H1 (cell line): ENCODE measurements around the gene ATP6V1G1. TPM values are rescaled to one million over a fixed set of nuclear protein-coding genes. Genes with fewer than 3 reads are reported as not detected.

Experiments
- CTCF ChIA-PET: fragments of 300-600 bp; sonication (Branson Sonifier 250); formaldehyde crosslinking; loops from one replicate; lab custom pipeline; 2021; ENCODE audit not compliant: partially characterized antibody; lab: Charles Lee
- POLR2A ChIA-PET: fragments of 300-600 bp; sonication (Branson Sonifier 250); formaldehyde crosslinking; loops from one replicate; lab custom pipeline; 2021; ENCODE audit warnings: inconsistent platforms; ENCODE audit not compliant: partially characterized antibody; lab: Charles Lee
- DNase-seq, 2 experiments: peaks; one replicate each; pipeline versions ENCODE4 v3.0.0 to v3.0.0-alpha.2; 2010 to 2022; ENCODE audit warnings: low spot score in 2 of 2, low read depth in 1 of 2, mixed read lengths in 1 of 2
- FAIRE-seq: peaks from 2 replicates; lab custom pipeline; 2011; peaks lifted over from hg19 to GRCh38; lab: Jason Lieb, UNC
- H2AFZ ChIP-seq: 2 replicates; pipeline ENCODE4 v1.8.1; 2012; ENCODE audit warnings: low read length, inconsistent platforms
- H2AK5ac ChIP-seq: 2 replicates; pipeline ENCODE4 v1.6.1; 2013; ENCODE audit warnings: low read depth, low read length
- H2BK120ac ChIP-seq: replicated peaks from 2 replicates; pipeline ENCODE3; 2013; ENCODE audit warnings: low read depth, low read length, inconsistent platforms
- H2BK12ac ChIP-seq: 2 replicates; pipeline ENCODE4 v1.6.1; 2013; ENCODE audit warnings: low read depth, low read length
- H2BK15ac ChIP-seq: 2 replicates; pipeline ENCODE4 v1.6.1; 2013; ENCODE audit warnings: low read length
- H2BK20ac ChIP-seq: 2 replicates; pipeline ENCODE4 v1.6.1; 2013; ENCODE audit warnings: low read length
- H2BK5ac ChIP-seq: 2 replicates; pipeline ENCODE4 v1.6.1; 2013; ENCODE audit warnings: low read depth, low read length
- H3K14ac ChIP-seq: 2 replicates; pipeline ENCODE4 v1.6.1; 2013; ENCODE audit warnings: inconsistent platforms; ENCODE audit not compliant: insufficient read length
- H3K18ac ChIP-seq: 2 replicates; pipeline ENCODE4 v1.6.1; 2013; ENCODE audit warnings: low read length; ENCODE audit errors: extremely low read depth
- H3K23ac ChIP-seq: 2 replicates; pipeline ENCODE4 v1.6.1; 2013; ENCODE audit warnings: inconsistent platforms; ENCODE audit not compliant: insufficient read length
- H3K23me2 ChIP-seq: 2 replicates; pipeline ENCODE4 v1.6.1; 2013; ENCODE audit warnings: low read depth, low read length
- H3K27ac ChIP-seq: 2 replicates; pipeline ENCODE4 v1.6.1; 2011; ENCODE audit warnings: low read depth, low read length, inconsistent platforms
- H3K27me3 ChIP-seq, 4 experiments: replicated peaks in 1 of 4; 1 replicate in 1 of 4; 2 replicates in 3 of 4; pipeline versions ENCODE4 v1.6.1 to v1.8.1; 2011 to 2013; ENCODE audit warnings: low read length in 3 of 4, mild to moderate bottlenecking in 3 of 4, inconsistent platforms in 2 of 4, mixed read lengths in 2 of 4, moderate library complexity in 1 of 4; ENCODE audit not compliant: control insufficient read depth in 3 of 4, insufficient read depth in 3 of 4; ENCODE audit errors: extremely low read depth in 1 of 4
- H3K36me3 ChIP-seq, 4 experiments: 2 replicates each; pipeline versions ENCODE4 v1.6.1 to v1.8.1; 2011 to 2013; ENCODE audit warnings: mild to moderate bottlenecking in 4 of 4, low read length in 3 of 4, moderate library complexity in 2 of 4, control low read depth in 1 of 4, inconsistent platforms in 1 of 4; ENCODE audit not compliant: insufficient read depth in 4 of 4, control insufficient read depth in 2 of 4
- H3K4ac ChIP-seq: replicated peaks from 2 replicates; pipeline ENCODE3; 2013; ENCODE audit warnings: low read length, low read depth, mixed read lengths, inconsistent platforms; ENCODE audit not compliant: insufficient read length
- H3K4me1 ChIP-seq, 4 experiments: replicated peaks in 1 of 4; 1 replicate in 1 of 4; 2 replicates in 3 of 4; pipeline versions ENCODE4 v1.6.1 to v1.8.1; 2011 to 2013; ENCODE audit warnings: low read length in 3 of 4, inconsistent platforms in 2 of 4, mixed read lengths in 1 of 4; ENCODE audit not compliant: insufficient read depth in 4 of 4, control insufficient read depth in 3 of 4
- H3K4me2 ChIP-seq, 2 experiments: 2 replicates each; pipeline versions ENCODE4 v1.6.1 to v1.8.1; 2011 to 2013; ENCODE audit warnings: low read depth in 2 of 2, low read length in 2 of 2, control low read depth in 1 of 2, inconsistent platforms in 1 of 2, mild to moderate bottlenecking in 1 of 2; ENCODE audit not compliant: insufficient read depth in 1 of 2
- H3K4me3 ChIP-seq, 4 experiments: fragments of 200-600, 300-600 bp in 1 of 4; sonication (generic), shearing (Covaris generic), sonication (Bioruptor Twin) in 1 of 4; 2 replicates each; pipeline versions ENCODE4 v1.5.1 to v1.8.1; 2011 to 2016; ENCODE audit warnings: low read length in 4 of 4, low read depth in 3 of 4, control low read depth in 2 of 4, inconsistent platforms in 2 of 4, mild to moderate bottlenecking in 2 of 4, mixed read lengths in 1 of 4, moderate library complexity in 1 of 4; ENCODE audit not compliant: insufficient read depth in 2 of 4; ENCODE audit errors: extremely low read depth in 1 of 4
- H3K56ac ChIP-seq: replicated peaks from 2 replicates; pipeline ENCODE3; 2013; ENCODE audit warnings: low read depth, mild to moderate bottlenecking, mixed read lengths, low read length, inconsistent platforms; ENCODE audit not compliant: insufficient read length
- H3K79me1 ChIP-seq: 2 replicates; pipeline ENCODE4 v1.6.1; 2013; ENCODE audit warnings: low read depth, low read length, control low read depth
- H3K79me2 ChIP-seq, 2 experiments: 2 replicates each; pipeline versions ENCODE4 v1.6.1 to v1.8.1; 2012 to 2013; ENCODE audit warnings: low read length in 2 of 2, mild to moderate bottlenecking in 2 of 2, inconsistent platforms in 1 of 2; ENCODE audit not compliant: insufficient read depth in 2 of 2, control insufficient read depth in 1 of 2
- H3K9ac ChIP-seq, 4 experiments: replicated peaks in 1 of 4; 1 replicate in 1 of 4; 2 replicates in 3 of 4; pipeline versions ENCODE4 v1.6.1 to v1.8.1; 2011 to 2013; ENCODE audit warnings: low read depth in 3 of 4, low read length in 3 of 4, control low read depth in 2 of 4, mild to moderate bottlenecking in 2 of 4, moderate library complexity in 2 of 4, inconsistent platforms in 1 of 4; ENCODE audit errors: extremely low read depth in 1 of 4
- H3K9me3 ChIP-seq, 2 experiments: 2 replicates each; pipeline versions ENCODE4 v1.6.1 to v1.8.1; 2012 to 2013; ENCODE audit warnings: mild to moderate bottlenecking in 2 of 2, moderate library complexity in 2 of 2, control low read depth in 1 of 2, inconsistent platforms in 1 of 2, low read depth in 1 of 2, low read length in 1 of 2, mixed read lengths in 1 of 2; ENCODE audit not compliant: insufficient read depth in 2 of 2
- H4K20me1 ChIP-seq, 2 experiments: replicated peaks in 1 of 2; 2 replicates each; pipeline versions ENCODE3 to v1.8.1; 2011 to 2013; ENCODE audit warnings: inconsistent platforms in 2 of 2, low read length in 2 of 2, mild to moderate bottlenecking in 1 of 2; ENCODE audit not compliant: insufficient read depth in 2 of 2, control insufficient read depth in 1 of 2
- H4K5ac ChIP-seq: 2 replicates; pipeline ENCODE4 v1.6.1; 2013; ENCODE audit warnings: low read length, low read depth, mixed read lengths, inconsistent platforms; ENCODE audit not compliant: insufficient read length
- H4K8ac ChIP-seq: 2 replicates; pipeline ENCODE4 v1.8.0; 2013; ENCODE audit warnings: mild to moderate bottlenecking, moderate library complexity, low read length, inconsistent platforms; ENCODE audit not compliant: insufficient read depth; ENCODE audit errors: extremely low read depth
- H4K91ac ChIP-seq: replicated peaks from 2 replicates; pipeline ENCODE3; 2013; ENCODE audit warnings: low read length, mixed read lengths, inconsistent platforms; ENCODE audit not compliant: insufficient read length
- BRCA1 ChIP-seq: IDR thresholded peaks from 2 replicates; pipeline ENCODE4 v1.6.1; 2012; ENCODE audit warnings: low read depth, low read length, improper control_type of control experiment
- CBX5 ChIP-seq: fragments of 300-800, 300-1000 bp; sonication (generic); IDR thresholded peaks from 2 replicates; pipeline ENCODE4 v1.7.1; 2016; ENCODE audit warnings: antibody characterized with exemption, low read length, low read depth
- CBX8 ChIP-seq: fragments of 300-800, 300-1000 bp; sonication (generic); IDR thresholded peaks from 2 replicates; pipeline ENCODE4 v1.7.1; 2016; ENCODE audit warnings: low read depth, low read length, borderline replicate concordance
- CHD2 ChIP-seq: IDR thresholded peaks from 2 replicates; pipeline ENCODE4 v1.6.1; 2012; ENCODE audit warnings: low read length, improper control_type of control experiment
- EZH2 ChIP-seq: fragments of 200-600 bp; sonication (generic); IDR thresholded peaks from 2 replicates; pipeline ENCODE4 v1.7.1; 2012; ENCODE audit warnings: low read depth, mild to moderate bottlenecking, moderate library complexity, low read length, inconsistent platforms; ENCODE audit not compliant: severe bottlenecking
- FOSL1 ChIP-seq: IDR thresholded peaks from 2 replicates; pipeline ENCODE4 v1.6.1; 2011; ENCODE audit warnings: mild to moderate bottlenecking, low read depth, low read length, moderate library complexity; ENCODE audit not compliant: insufficient read depth
- RBBP5 ChIP-seq: IDR thresholded peaks from 2 replicates; pipeline ENCODE4 v1.7.1; 2012; ENCODE audit warnings: low read depth, mild to moderate bottlenecking, inconsistent platforms, low read length, moderate library complexity, borderline replicate concordance
- RNF2 ChIP-seq: fragments of 200-900, 300-1000 bp; sonication (generic); IDR thresholded peaks from 2 replicates; pipeline ENCODE4 v1.7.1; 2016; ENCODE audit warnings: borderline replicate concordance, low read depth, mild to moderate bottlenecking, antibody characterized with exemption, low read length; ENCODE audit not compliant: poor library complexity, severe bottlenecking; ENCODE audit errors: missing control alignments
- SAP30 ChIP-seq: fragments of 300-600 bp; sonication (generic); IDR thresholded peaks from 2 replicates; pipeline ENCODE4 v1.7.1; 2012; ENCODE audit warnings: low read length, moderate library complexity, mild to moderate bottlenecking, inconsistent platforms; ENCODE audit not compliant: insufficient read depth, insufficient replicate concordance
- SIRT6 ChIP-seq: IDR thresholded peaks from one replicate; pipeline ENCODE4 v1.7.1; 2012; ENCODE audit warnings: low read length, inconsistent platforms
- SIX5 ChIP-seq: IDR thresholded peaks from 2 replicates; pipeline ENCODE4 v1.6.1; 2011; ENCODE audit warnings: mild to moderate bottlenecking, low read depth, low read length
- SP1 ChIP-seq: IDR thresholded peaks from 2 replicates; pipeline ENCODE4 v1.6.1; 2011; ENCODE audit warnings: low read depth, low read length
- TCF12 ChIP-seq: IDR thresholded peaks from 2 replicates; pipeline ENCODE4 v1.6.1; 2011; ENCODE audit warnings: low read depth, mild to moderate bottlenecking, low read length
- WGBS, 2 experiments: shearing (Covaris generic) in 1 of 2; methylation state at CpG; one replicate each; pipeline versions ENCODE4 v1.1.6 to v1.1.7; 2013 to 2015; ENCODE audit warnings: low lambda C conversion rate in 2 of 2, mixed read lengths in 2 of 2, inconsistent platforms in 1 of 2, low coverage in 1 of 2, missing lambda C conversion rate in 1 of 2; ENCODE audit not compliant: insufficient replicate concordance in 2 of 2, insufficient coverage in 1 of 2, insufficient read length in 1 of 2; ENCODE audit errors: extremely low coverage in 1 of 2, missing lambda C conversion rate in 1 of 2; 5-methylcytosine and 5-hydroxymethylcytosine counted together
- polyA plus RNA-seq, 7 experiments: library from polyadenylated mRNA; depleted of rRNA in 3 of 7; stranded (reverse) in 5 of 7; unstranded in 2 of 7; fragments of >200 nt in 5 of 7; fragments of 200-250 nt in 2 of 7; gene quantifications; 1 replicate in 5 of 7; 2 replicates in 1 of 7; 4 replicates in 1 of 7; pipeline versions ENCODE4 v1.2.1 to v1.2.3, GENCODE V29; 2011 to 2013; ENCODE audit warnings: missing spikeins in 2 of 7, mixed read lengths in 2 of 7
- total RNA-seq: library from RNA; stranded (reverse); fragmentation: NEBNext Ultra II Directional; extraction: Animal tissue kit (Norgen Biotek cat#: 25700); gene quantifications from 2 replicates; pipeline ENCODE4 v1.2.1, GENCODE V29; 2021

Gene ATP6V1G1
- total and polyA plus RNA-seq, 2 of the 8 experiments (the other 6 are each of a cell fraction or from before 2014, with no cell fraction given): 112 to 124 TPM

DNA sequence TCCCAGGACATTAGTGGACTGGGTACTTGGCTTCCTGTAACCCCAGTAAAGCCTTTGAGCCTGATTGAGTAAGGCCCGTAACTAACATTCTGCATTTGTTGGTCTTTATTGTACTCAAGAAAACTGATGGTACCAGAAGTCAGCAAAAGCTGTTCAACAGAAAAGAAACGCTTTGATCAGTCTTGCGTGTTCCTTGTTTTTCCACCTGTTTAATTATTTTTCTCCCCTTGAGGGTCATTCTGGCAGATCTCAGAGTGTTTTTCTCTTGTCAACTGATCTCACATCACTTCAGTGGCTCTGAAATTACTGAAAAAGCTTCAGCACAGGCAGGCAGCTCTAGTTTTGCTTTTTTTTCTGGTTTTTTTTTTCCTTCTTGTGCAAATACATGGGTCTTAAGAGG lies 17.4 kb downstream of the ATP6V1G1 start:
- Histone ChIP-seq H3K27me3 (no peaks in the 10 kb centered on the region; a peak in 1 of 7 replicates), H4K5ac (no peak overlapping the region), H3K4me1 (no peaks in the 10 kb centered on the region), H2AK5ac (no peak overlapping the region), H4K20me1 (no peaks in the 10 kb centered on the region), H2AFZ (no peak overlapping the region), H3K18ac (no peak overlapping the region), H4K8ac (no peak overlapping the region), H3K23ac (no peak overlapping the region), H2BK120ac (no peak overlapping the region), H3K23me2 (no peaks in the 10 kb centered on the region), H3K56ac (no peak overlapping the region), H2BK5ac (no peak overlapping the region), H2BK12ac (no peak overlapping the region), H3K27ac (no peak overlapping the region), H4K91ac (no peak overlapping the region), H3K79me2 (no peaks in the 10 kb centered on the region), H3K9me3 (peaks cover 3 to 9% of the 10 kb centered on the region in 2 experiments; a peak in 3 of 4 replicates), H3K4me2 (no peak overlapping the region), H3K14ac (no peak overlapping the region), H2BK15ac (no peak overlapping the region), H2BK20ac (no peak overlapping the region), H3K9ac (no peak overlapping the region), H3K4ac (no peak overlapping the region), H3K36me3 (peaks cover 0 to 6% (median 0%) of the 10 kb centered on the region in 4 experiments; a peak in 2 of 8 replicates), H3K79me1 (no peaks in the 10 kb centered on the region), H3K4me3 (no peak overlapping the region)
- 90% methylated on average over 3 of the region's 3 CpGs; no CpG with 5 or more reads in 1 of the 2 experiments for WGBS, 2 experiments
- FAIRE-seq: no peak
- POLR2A ChIA-PET: interaction anchor here (2.1 to 16.2 kb wide), 2 partner anchors 10 to 16 kb away, joined by 8 to 218 read pairs; partner anchors contain the start of gene ATP6V1G1
- no peak for DNase-seq
- CTCF ChIA-PET: interaction anchor here (0.7 to 3.1 kb wide), 6 partner anchors 10 to 170 kb away, joined by 3 to 14 read pairs (median 4); no protein-coding TSS in a partner anchor
- no peak for TF ChIP-seq CBX5
- no peak for TF ChIP-seq RNF2
- TF ChIP-seq FOSL1: no peak
- no peak for TF ChIP-seq EZH2
- no peak for TF ChIP-seq CHD2
- TF ChIP-seq CBX8: no peak
- no peak for TF ChIP-seq RBBP5
- no peak for TF ChIP-seq SP1
- no peak for TF ChIP-seq SAP30
- TF ChIP-seq SIX5: no peak
- TF ChIP-seq SIRT6: no peak
- TF ChIP-seq BRCA1: no peak
- no peak for TF ChIP-seq TCF12
